Esophagus (tissue), 2 donors: ENCODE data around the gene DTX3. TPM values are rescaled to one million over a fixed set of nuclear protein-coding genes. Genes with fewer than 3 reads are reported as not detected.

Experiments
- H3K27ac ChIP-seq, 2 donors: one replicate each; pipeline ENCODE4 v1.5.1; 2013; ENCODE audit warnings: low read depth in 2 of 2, mild to moderate bottlenecking in 2 of 2, inconsistent platforms in 1 of 2, low read length in 1 of 2, moderate library complexity in 1 of 2
- H3K27me3 ChIP-seq, 2 donors: one replicate each; pipeline ENCODE4 v1.6.1; 2013; ENCODE audit warnings: low read length in 2 of 2, control low read depth in 1 of 2, mild to moderate bottlenecking in 1 of 2; ENCODE audit not compliant: insufficient read depth in 2 of 2, control insufficient read depth in 1 of 2
- H3K36me3 ChIP-seq, 2 donors: one replicate each; pipeline ENCODE4 v1.6.1; 2013; ENCODE audit warnings: low read length in 1 of 2; ENCODE audit not compliant: control insufficient read depth in 2 of 2, insufficient read depth in 2 of 2
- H3K4me1 ChIP-seq, 2 donors: one replicate each; pipeline ENCODE4 v1.6.1; 2013; ENCODE audit warnings: low read length in 1 of 2; ENCODE audit not compliant: control insufficient read depth in 2 of 2, insufficient read depth in 2 of 2
- H3K4me3 ChIP-seq, 2 donors: one replicate each; pipeline ENCODE4 v1.5.1; 2013; ENCODE audit warnings: low read length in 2 of 2, mild to moderate bottlenecking in 2 of 2, low read depth in 1 of 2, moderate library complexity in 1 of 2
- H3K9me3 ChIP-seq, 2 donors: one replicate each; pipeline ENCODE4 v1.6.1; 2013; ENCODE audit warnings: mild to moderate bottlenecking in 2 of 2, low read depth in 1 of 2, low read length in 1 of 2, moderate library complexity in 1 of 2; ENCODE audit not compliant: control insufficient read depth in 2 of 2, insufficient read depth in 1 of 2
- WGBS, 2 donors: extraction: QIAGEN DNeasy Blood & Tissue Kit; methylation state at CpG; one replicate each; pipeline ENCODE4 v1.1.7; 2013; 5-methylcytosine and 5-hydroxymethylcytosine counted together
- polyA plus RNA-seq, 2 donors: library from polyadenylated mRNA; stranded (reverse); fragments of 200-250 nt; gene quantifications; one replicate each; pipeline ENCODE4 v1.2.3, GENCODE V29; 2013
- donor health status: healthy with polysubstance abuse.
- donor health status: Bipolar disorder and iron deficiency.

The DTX3 gene
- polyA plus RNA-seq, 2 donors = 11.6 to 16.7 TPM

DNA sequence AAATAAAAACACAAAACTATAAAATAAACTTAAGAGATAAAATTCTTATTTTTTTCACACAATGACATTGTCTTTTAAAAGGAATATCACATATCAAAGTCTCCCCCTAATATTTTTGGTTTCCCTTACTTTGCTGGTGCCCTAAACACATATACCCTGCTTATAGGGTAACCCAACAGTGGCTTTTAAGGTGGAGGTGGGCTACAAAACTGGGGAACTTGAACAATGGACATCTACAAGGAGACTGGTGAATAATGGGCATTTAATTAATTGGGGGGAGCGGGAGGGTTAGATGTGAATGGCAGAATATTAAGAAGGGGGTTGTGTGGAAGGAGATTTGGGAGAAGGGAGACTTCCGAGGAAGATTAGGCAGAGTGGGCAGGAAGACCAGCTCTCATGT is 18.8 kb downstream of the DTX3 start:
- no peak overlapping the region for H3K4me3 ChIP-seq
- H3K27ac ChIP-seq = no peak overlapping the region
- peaks cover 0 to 10% of the 10 kb centered on the region in 2 donors for H3K27me3 ChIP-seq
- peaks cover 0 to 7% of the 10 kb centered on the region in 2 donors for H3K9me3 ChIP-seq
- no peaks in the 10 kb centered on the region for H3K36me3 ChIP-seq
- WGBS, 2 donors = 75 to 80% methylated on average over 2 of the region's 2 CpGs
- H3K4me1 ChIP-seq = peaks cover 2 to 13% of the 10 kb centered on the region in 2 donors

DNA sequence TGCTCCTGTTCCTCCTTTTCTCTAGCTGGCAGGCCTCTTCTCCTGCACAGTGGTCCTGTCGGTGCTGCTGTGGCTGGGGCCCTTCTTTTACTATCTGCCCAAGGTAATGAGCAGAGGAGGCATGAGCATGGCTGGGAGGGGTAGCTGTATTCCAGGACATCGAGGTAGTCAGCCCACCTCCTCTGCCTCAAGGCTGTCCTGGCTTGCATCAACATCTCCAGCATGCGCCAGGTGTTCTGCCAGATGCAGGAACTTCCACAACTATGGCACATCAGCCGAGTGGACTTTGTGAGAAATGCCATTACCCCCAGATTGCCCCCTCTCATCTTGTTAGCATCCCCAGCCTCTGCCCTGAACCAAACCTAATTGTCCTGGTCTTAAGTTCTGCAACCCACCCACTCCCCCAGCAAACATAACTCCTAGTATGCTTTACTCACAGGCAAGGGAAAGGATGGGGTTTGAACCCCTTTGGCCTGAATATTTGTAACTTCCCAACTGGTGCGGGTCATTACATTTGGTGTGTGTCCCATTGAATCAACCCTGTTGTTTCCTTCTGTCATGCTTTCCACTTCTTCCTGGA is 19.3 kb downstream of the DTX3 start:
- peaks cover 0 to 10% of the 10 kb centered on the region in 2 donors for H3K27me3 ChIP-seq
- H3K4me1 ChIP-seq = peaks cover 2 to 13% of the 10 kb centered on the region in 2 donors
- H3K4me3 ChIP-seq = no peak overlapping the region
- H3K9me3 ChIP-seq = peaks cover 0 to 7% of the 10 kb centered on the region in 2 donors
- no peak overlapping the region for H3K27ac ChIP-seq
- no peaks in the 10 kb centered on the region for H3K36me3 ChIP-seq
- 61 to 66% methylated on average over 5 of the region's 5 CpGs for WGBS, 2 donors

DNA sequence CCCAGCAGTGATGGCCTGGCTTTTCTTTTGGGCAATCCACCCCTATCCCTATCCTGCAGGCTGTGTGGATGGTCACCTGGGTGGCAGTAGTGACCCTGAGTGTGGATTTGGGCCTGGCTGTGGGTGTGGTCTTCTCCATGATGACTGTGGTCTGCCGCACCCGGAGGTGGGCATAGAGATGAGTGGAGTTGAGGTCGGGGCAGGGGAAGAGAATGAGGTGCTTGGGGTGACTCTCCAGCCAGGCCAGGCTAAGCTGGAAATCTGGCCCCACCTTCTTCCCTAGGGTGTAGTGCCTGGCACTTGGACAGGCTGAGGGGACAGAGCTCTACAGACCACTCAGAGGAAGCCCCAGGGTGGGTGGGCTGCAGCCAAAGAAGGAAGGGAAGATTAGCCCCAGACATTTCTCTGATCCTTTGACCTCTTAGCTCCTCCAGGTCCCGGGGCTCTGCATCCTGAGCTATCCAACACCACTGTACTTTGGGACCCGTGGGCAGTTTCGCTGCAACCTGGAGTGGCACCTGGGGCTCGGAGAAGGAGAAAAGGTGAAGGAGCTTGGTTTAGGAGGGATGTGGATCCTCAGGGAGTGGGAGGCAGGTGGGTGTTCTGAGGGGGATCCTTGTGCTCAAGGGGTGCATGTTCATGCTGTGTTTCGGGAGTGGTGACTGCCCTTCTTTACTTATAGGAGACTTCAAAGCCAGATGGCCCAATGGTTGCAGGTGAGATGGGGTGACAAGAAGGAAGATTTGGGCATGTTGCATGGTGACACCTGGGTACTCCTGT is 20.0 kb downstream of the DTX3 start:
- Histone ChIP-seq H3K27me3 (peaks cover 0 to 10% of the 10 kb centered on the region in 2 donors), H3K4me1 (peaks cover 2 to 9% of the 10 kb centered on the region in 2 donors), H3K9me3 (peaks cover 0 to 7% of the 10 kb centered on the region in 2 donors), H3K36me3 (no peaks in the 10 kb centered on the region), H3K27ac (no peak overlapping the region), H3K4me3 (no peak overlapping the region)
- 77 to 81% methylated on average over 8 of the region's 8 CpGs for WGBS, 2 donors

DNA sequence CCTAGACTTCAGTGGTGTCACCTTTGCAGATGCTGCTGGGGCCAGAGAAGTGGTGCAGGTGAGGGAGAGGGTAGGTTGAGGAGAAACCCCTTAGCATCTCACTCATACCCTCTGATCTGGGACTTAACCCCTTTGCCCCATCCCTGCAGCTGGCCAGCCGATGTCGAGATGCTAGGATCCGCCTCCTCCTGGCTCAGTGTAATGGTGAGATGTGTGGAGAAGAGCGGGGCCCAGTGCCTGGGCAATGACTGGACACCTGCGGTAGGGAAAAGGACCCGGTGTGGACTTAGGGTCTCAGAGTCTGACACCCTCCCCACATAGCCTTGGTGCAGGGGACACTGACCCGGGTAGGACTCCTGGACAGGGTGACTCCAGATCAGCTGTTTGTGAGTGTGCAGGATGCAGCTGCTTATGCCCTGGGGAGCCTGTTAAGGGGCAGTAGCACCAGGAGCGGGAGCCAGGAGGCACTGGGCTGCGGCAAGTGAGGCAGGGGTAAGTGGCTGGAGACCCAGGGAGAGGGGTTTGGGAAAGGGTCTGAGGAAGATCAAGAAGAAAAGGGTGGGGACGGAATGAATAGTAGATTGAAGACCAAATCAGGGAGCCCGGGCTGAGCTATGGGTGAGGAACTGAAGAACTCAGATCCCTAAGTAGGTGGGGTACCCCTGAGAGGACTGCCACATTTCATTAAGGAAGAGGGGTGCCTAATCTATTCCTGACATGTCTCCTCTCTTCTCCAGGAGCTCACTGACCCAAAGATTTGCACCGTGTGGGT is 20.8 kb downstream of the DTX3 start:
- H3K27me3 ChIP-seq = peaks cover 0 to 6% of the 10 kb centered on the region in 2 donors
- WGBS, 2 donors = 78 to 81% methylated on average over 12 of the region's 12 CpGs
- peaks cover 2 to 9% of the 10 kb centered on the region in 2 donors for H3K4me1 ChIP-seq

DNA sequence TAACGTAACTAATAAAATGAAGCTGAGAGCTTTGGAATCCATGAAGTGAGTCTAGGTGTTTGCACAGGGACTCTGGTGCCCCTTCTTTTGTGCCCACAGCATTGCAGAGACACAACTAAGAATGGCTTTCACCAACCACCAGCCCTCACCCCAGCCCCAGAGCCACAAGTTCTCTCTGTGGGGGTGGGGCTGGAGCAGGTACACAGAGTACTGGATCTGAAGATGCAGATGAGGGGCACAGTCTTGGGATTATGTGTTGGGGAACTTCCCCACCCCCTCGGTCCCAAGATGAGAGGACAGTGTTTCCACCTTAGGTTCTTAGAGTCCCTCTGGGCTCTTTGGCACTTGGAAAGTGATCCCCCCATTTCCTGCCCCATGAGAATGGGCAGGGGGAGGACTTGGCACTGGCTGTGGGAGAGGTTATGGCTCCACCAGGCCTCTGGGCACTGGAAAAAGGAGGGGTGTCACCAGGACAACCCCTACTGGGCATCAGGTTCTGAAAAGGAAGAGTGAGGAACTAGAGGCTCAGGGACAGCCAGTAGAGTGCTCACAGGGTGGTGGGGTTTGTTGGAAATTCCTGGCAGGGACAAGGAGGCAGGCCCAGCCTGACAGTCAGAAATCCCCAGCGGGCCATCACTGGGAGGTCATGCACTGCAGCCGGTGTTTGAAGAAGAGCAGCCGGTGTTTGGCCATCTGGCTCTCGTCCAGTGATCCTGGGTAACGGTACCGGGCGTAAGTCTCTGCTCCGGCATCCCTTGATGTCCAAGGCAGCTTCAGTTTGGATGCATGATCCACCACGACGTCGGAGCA is 21.7 kb downstream of the DTX3 start:
- 35 to 45% methylated on average over 13 of the region's 13 CpGs for WGBS, 2 donors
- Histone ChIP-seq H3K36me3 (no peaks in the 10 kb centered on the region), H3K27me3 (peaks cover 0 to 6% of the 10 kb centered on the region in 2 donors), H3K4me3 (no peak overlapping the region), H3K4me1 (peaks cover 0 to 6% of the 10 kb centered on the region in 2 donors), H3K27ac (no peak overlapping the region), H3K9me3 (peaks cover 0 to 5% of the 10 kb centered on the region in 2 donors)

More for the DNA sequence above, 20.8 kb downstream of the DTX3 start:
- no peaks in the 10 kb centered on the region for H3K36me3 ChIP-seq
- H3K9me3 ChIP-seq = peaks cover 0 to 7% of the 10 kb centered on the region in 2 donors
- no peak overlapping the region for H3K27ac ChIP-seq
- no peak overlapping the region for H3K4me3 ChIP-seq

DNA sequence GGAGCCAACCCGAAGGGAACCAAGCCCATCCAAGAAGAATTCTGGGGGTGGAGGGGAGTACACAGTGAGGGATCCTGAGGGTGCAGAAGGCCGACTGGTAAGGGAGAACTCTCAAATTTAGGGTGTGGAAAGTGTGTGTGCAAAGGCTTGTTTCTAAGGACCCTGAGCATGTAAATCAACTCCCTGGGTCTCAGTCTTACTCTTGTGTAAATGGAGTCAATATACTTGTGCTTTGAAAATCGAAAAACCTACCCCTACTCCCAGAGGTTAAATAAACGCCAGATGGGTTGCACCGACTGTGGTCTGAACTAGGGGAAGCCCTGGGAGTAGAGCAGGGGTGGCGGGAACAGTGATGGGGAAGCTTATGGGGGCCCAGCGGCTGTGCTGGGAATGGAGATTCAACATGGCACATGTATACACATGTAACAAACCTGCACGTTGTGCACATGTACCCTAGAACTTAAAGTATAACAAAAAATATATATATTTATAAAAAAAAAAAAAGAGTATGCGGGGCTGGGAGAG is 22.4 kb downstream of the DTX3 start:
- Histone ChIP-seq H3K36me3 (no peaks in the 10 kb centered on the region), H3K27ac (no peak overlapping the region), H3K27me3 (peaks cover 0 to 5% of the 10 kb centered on the region in 2 donors), H3K9me3 (peaks cover 0 to 5% of the 10 kb centered on the region in 2 donors), H3K4me1 (peaks cover 0 to 2% of the 10 kb centered on the region in 2 donors), H3K4me3 (no peak overlapping the region)
- WGBS, 2 donors = 22 to 29% methylated on average over 9 of the region's 9 CpGs

DNA sequence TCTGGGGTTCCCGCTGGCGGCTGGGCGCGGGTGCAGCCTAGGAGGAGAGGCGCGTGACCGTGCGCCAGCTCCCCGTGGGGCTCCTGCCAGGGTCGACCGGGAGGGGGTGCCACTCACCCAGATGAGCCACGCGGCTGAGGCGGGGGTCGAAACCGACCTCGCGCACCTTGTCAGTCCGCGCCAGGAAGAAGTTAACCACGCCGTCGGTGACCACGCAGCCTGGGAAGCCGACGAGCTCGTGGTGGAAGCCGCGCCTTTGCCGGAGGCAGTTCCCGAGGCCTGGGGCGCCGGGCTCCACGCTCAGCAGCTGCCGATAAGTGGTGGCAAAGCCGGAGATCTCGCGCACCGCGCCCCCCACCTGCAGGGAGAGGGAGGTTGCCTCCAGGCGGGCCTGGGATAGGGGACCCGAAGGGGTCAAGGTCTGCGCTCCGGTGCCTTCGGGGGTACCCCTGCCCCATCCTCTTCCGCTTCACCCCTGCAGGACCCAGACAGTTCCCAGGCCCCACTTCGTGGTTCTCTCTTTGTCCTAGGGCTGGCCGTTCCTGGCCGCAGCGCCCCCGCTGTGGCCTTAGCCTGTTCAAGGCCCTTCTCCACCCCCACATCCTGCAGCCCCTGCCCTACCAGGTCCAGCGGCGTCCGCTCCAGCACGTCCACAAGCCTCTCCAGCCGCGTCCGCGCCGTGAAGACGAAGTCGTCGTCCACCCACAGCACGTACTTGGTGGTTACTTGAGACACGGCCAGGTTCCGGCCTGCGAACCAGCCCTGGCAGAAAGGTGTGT is 23.1 kb downstream of the DTX3 start:
- WGBS, 2 donors = 23 to 24% methylated on average over 53 to 67 of the region's 67 CpGs
- H3K27ac ChIP-seq = no peak overlapping the region
- H3K4me1 ChIP-seq = peaks cover 0 to 2% of the 10 kb centered on the region in 2 donors
- H3K9me3 ChIP-seq = peaks cover 0 to 5% of the 10 kb centered on the region in 2 donors
- no peak overlapping the region for H3K4me3 ChIP-seq
- no peaks in the 10 kb centered on the region for H3K36me3 ChIP-seq
- peaks cover 0 to 7% of the 10 kb centered on the region in 2 donors for H3K27me3 ChIP-seq

DNA sequence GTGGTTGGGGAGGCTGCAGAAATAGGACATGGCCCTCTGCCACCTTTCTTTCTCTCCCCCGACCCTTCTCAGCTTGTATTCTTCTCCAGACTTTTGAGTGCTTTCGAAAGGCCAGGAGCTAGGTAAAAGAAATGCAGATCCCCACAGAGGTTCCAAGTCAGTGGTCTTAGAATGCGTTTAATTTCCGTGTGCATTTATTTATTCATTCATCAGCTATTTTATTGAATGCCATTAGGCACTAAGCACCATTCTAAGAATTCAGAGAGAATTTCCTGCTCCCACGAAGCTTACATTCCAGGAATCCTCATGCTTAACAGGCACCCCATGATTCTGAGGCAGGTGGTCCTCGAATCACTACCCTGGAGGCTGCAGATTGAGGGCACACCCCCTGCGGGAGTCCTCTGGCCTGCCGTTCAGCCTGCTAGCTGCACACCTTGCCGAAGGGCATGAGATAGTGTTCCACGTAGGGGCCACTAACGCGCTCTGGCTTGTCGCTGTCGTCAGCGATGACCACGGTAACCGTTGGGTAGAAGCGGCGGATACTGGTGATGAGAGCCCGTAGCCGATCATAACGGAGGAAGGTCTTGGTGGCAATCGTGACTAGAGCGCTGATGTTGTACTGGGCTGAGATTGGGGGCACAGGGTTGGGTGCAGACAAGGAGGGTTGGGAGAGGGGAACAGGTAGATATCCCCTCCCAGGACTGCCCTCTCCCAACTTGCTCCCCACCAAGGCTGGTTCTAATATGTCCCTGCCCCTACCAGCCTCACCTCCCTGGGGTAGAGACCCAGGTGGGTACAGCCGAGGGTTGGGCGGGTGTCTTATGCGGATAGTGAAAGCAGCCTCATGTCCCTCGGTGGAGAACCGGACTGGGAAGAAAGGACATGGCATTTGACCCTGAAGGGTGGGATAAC is 23.9 kb downstream of the DTX3 start:
- WGBS, 2 donors = 66 to 70% methylated on average over 29 of the region's 29 CpGs
- Histone ChIP-seq H3K4me3 (no peak overlapping the region), H3K27me3 (peaks cover 0 to 7% of the 10 kb centered on the region in 2 donors), H3K27ac (no peak overlapping the region), H3K9me3 (peaks cover 0 to 5% of the 10 kb centered on the region in 2 donors), H3K36me3 (no peaks in the 10 kb centered on the region), H3K4me1 (peaks cover 0 to 3% of the 10 kb centered on the region in 2 donors)
